Measurements from ENCODE around the gene ITGAV. TPM values are rescaled to one million over a fixed set of nuclear protein-coding genes. Genes with fewer than 3 reads are reported as not detected.
"Not testable (repeated sequence)": the region's sequence is repeated elsewhere in the genome, so short reads cannot be mapped to it uniquely, and the experiment has no call there.

The ITGAV gene
- total RNA-seq, result 37.5 TPM

GRCh38 chr2:186589612-186590349, at the start of gene ITGAV:
TSS of gene ITGAV (plus strand) at chr2:186590056. CDS start at chr2:186590339, 283 bp downstream.
- FAIRE-seq (no peak), DNase-seq (ENCODE audit: low spot score in 2 of 2) (peak; percentile 67 to 73)

DNA sequence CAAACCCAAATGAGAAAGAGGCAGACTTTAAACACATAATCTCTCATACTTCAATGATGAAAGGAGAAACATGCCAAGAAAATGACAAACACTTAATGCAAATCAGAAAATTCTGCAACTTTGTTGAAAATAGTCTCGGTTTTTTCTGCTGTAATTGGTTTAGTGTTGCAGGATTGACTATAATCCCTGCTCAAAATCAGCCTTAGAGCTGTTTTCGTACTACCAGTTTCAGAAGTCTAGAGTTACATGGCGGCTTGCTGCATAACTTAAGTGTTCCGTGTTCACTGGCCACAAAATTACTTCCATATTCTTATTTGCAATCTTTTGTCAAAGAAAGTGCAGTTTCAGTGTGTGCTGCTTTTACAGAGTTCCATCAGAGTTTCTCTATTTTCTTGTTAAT, 48.9 kb upstream of the ITGAV start:
- FAIRE-seq (no peak), DNase-seq (ENCODE audit: low spot score in 2 of 2) (no peak)

DNA sequence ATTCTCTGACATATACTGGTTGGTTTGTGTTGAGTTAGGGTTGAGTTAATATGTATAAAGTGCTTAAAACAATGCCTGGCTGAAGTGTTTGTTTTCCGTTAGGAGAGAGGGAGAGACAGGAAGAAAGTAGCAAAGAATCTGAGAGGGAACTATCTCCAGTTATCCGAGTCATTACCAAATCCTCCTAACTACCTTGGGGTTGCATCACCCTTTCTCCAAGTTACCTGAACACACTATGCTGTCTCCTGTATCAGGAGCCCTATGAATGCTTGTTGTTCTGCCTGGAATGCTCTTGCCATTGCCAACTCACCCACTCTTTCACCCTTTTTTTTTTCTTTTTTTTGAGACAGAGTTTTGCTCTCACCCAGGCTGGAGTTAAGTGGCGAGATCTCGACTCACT, 47.9 kb upstream of the ITGAV start:
- FAIRE-seq (no peak), DNase-seq (ENCODE audit: low spot score in 2 of 2) (no peak)

- DNase-seq (ENCODE audit: low spot score in 2 of 2) (no peak), FAIRE-seq (no peak)
These were observed 46.2 kb upstream of the ITGAV start for GRCh38 chr2:186543561-186544131.

DNA sequence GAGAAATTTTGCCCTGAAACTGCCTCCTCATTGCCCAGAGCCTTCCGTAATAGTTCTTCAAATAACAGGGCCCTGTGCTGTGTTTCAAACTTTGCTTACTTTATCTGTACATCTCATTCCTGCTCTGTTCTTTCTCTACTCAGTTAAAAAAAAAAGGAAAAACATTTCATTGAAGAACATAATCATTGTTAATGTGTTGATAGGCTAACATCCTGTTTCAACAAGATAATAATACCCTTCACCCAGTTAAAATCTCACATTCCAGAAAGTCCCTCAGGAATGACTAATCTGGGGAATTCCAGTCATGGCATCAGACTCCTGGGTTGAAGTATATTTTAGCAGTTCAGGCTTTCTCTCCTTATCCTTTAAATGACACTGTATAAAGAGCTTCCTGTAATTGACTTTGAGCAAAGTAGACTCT, 45.6 kb upstream of the ITGAV start:
- peak in 1 of 2 donors; percentile 7 for DNase-seq (ENCODE audit: low spot score in 2 of 2)
- no peak for FAIRE-seq

DNA sequence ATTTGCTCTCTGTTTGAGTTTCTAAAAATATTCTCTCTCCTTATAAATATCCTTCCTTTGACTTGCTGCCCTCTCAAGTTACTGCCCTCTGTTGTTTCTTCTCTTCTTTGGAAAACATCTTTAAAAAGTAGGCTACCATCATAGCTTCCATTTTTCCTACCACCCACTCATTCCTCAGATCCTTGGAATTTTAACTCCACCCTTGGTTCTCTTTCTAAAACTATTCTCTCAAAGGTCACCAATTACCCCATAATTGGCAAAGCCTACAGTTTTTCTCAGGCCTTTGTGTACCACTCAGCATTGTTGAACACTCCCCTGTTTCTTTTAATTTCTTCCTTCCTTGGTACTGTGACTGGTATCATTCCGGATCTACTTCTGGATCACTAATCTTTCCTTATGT, 43.0 kb upstream of the ITGAV start:
- no peak for FAIRE-seq
- DNase-seq (ENCODE audit: low spot score in 2 of 2), result no peak

GRCh38 chr2:186551323-186552050, 38.4 kb upstream of the ITGAV start:
- DNase-seq (ENCODE audit: low spot score in 2 of 2), result no peak
- no peak for FAIRE-seq

- FAIRE-seq, result no peak
- DNase-seq (ENCODE audit: low spot score in 2 of 2), result no peak
These were observed 35.4 kb upstream of the ITGAV start for GRCh38 chr2:186554429-186554828.

- no peak for DNase-seq (ENCODE audit: low spot score in 2 of 2)
- FAIRE-seq, result no peak
These were observed 34.8 kb upstream of the ITGAV start for GRCh38 chr2:186554850-186555671.

- FAIRE-seq (no peak), DNase-seq (ENCODE audit: low spot score in 2 of 2) (no peak)
These were observed 31.2 kb upstream of the ITGAV start for GRCh38 chr2:186558512-186559276.

DNA sequence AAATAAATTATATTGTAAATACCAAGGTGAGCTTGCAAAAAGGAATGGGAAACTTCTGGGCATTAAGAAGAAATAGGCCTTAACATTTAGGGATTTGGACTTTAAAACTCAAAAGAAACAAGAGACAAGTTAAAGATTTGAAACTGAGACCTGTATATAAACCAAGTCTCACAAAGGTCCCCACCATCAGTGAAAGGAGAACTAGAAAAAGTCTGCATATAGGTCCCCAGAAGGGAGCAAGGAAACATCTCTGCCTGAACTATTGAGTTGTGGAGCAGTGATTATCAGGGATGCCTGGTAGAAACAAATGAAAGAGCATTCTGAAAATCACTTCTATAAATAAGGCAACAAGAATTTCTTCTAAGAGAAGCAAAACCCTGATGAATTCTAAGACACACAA, 30.5 kb upstream of the ITGAV start:
- DNase-seq (ENCODE audit: low spot score in 2 of 2), result no peak
- no peak for FAIRE-seq

DNA sequence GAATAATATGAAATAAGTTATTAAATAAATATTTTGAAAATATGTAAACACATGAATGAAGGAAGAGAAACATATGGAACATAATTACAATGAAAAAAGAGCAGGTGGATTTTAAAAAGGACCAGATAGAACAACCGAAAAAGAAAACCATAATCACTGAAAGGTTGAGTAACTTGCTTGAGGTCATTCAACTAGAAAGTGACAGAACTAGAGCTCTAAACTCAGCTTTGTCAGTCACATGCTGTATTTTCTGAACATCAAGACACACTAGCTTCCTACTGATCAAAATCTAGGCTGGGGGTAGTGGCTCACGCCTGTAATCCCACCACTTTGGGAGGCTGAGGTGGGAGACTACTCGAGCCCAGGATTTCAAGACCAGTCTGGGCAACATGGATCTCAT, 30.0 kb upstream of the ITGAV start:
- DNase-seq (ENCODE audit: low spot score in 2 of 2) (no peak), FAIRE-seq (no peak)

GRCh38 chr2:186560254-186560653, 29.6 kb upstream of the ITGAV start:
- no peak for DNase-seq (ENCODE audit: low spot score in 2 of 2)
- no peak for FAIRE-seq

DNA sequence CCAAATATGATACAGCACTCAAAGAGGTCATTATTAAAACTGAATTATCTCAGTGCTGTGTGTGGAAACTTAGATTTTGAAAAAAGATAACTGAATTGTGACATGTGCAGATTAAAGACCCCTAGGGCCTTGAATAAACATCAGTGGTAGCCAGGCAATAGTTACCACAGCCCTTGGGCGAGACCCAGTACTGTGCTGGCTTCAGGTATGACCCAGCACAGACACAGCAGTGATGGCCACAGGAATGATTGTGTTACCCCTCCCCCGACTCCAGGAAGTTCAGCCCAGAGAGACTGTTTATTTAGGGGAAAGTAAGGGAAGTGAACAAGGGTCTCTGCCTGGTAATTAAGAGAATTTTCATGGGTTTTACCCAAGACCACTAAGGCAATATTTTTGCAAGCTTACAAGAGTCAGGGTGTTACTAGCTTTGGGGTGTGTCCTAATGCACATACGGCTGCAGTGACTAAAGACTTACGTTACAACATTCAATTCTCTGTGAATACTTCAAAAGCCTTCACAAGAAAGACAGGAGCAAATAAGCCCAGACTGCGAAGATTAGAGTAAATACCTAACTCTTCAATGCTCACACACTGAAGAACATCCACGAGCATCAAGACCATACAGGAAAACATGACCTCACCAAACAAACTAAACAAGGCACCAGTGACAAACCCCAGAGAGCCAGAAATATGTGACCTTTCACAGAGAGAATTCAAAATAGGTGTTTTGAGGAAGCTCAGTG, 28.2 kb upstream of the ITGAV start:
- DNase-seq (ENCODE audit: low spot score in 2 of 2), result no peak

GRCh38 chr2:186562209-186562578, 27.7 kb upstream of the ITGAV start:
- FAIRE-seq, result no peak
- no peak for DNase-seq (ENCODE audit: low spot score in 2 of 2)

More for the DNA sequence above, 28.2 kb upstream of the ITGAV start:
- no peak for FAIRE-seq

DNA sequence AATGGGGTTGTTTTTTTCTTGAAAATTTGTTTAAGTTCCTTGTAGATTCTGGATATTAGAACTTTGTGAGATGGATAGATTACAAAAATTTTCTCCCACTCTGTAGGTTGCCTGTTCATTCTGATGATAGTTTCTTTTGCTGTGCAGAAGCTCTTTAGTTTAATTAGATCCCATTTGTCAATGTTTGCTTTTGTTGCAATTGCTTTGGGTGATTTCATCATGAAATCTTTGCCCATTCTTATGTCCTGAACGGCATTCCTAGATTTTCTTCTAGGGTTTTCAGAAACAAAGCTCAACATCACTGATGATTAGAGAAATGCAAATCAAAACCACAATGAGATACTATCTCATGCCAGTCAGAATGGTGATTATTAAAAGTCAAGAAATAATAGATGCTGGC, 21.3 kb upstream of the ITGAV start:
- not testable (repeated sequence) for FAIRE-seq; DNase-seq (ENCODE audit: low spot score in 2 of 2)

GRCh38 chr2:186569127-186569526, 20.7 kb upstream of the ITGAV start:
- not testable (repeated sequence) for FAIRE-seq; DNase-seq (ENCODE audit: low spot score in 2 of 2)

GRCh38 chr2:186569897-186570296, 20.0 kb upstream of the ITGAV start:
- DNase-seq (ENCODE audit: low spot score in 2 of 2), result no peak
- FAIRE-seq, result no peak

- FAIRE-seq, result no peak
These were observed 19.3 kb upstream of the ITGAV start for GRCh38 chr2:186570604-186571003.

More at GRCh38 chr2:186570604-186571003, 19.3 kb upstream of the ITGAV start:
- no peak for DNase-seq (ENCODE audit: low spot score in 2 of 2)
